Mucosa of descending colon (tissue), 3 donors: ENCODE measurements around the gene PFDN4. TPM values are rescaled to one million over a fixed set of nuclear protein-coding genes. Genes with fewer than 3 reads are reported as not detected.

Experiments
- ATAC-seq: fragments of 200-7000 bp; cut with Tn5 transposase; one replicate; pipeline ENCODE4 v1.9.1; 2020; ENCODE audit warnings: mild to moderate bottlenecking, moderate library complexity
- DNase-seq, 3 donors: peaks; one replicate each; pipeline ENCODE4 v3.0.0-alpha.2; 2020
- H3K36me3 ChIP-seq: fragments of 200-600 bp; one replicate; pipeline ENCODE4 v1.8.0; 2021; ENCODE audit warnings: low read depth, mild to moderate bottlenecking
- H3K4me1 ChIP-seq: fragments of 200-600 bp; one replicate; pipeline ENCODE4 v1.8.0; 2021; ENCODE audit warnings: low read depth, mild to moderate bottlenecking
- H3K4me3 ChIP-seq: fragments of 200-600 bp; one replicate; pipeline ENCODE4 v1.8.0; 2021; ENCODE audit warnings: mild to moderate bottlenecking
- H3K9me3 ChIP-seq: fragments of 200-600 bp; one replicate; pipeline ENCODE4 v1.8.0; 2021; ENCODE audit warnings: mild to moderate bottlenecking
- intact Hi-C, 2 donors: fragments of 100-400 bp; cut with DNase I in 1 of 2; cut with micrococcal nuclease in 1 of 2; formaldehyde crosslinking; loops; one replicate each; pipeline versions ENCODE4 v1.11.0 to v1.11.1; 2022; cut with DNase I, micrococcal nuclease
- total RNA-seq, 3 donors: library from RNA; stranded (reverse); fragmentation: NEBNext Ultra II Directional in 2 of 3; extraction: Animal tissue kit (Norgen Biotek cat#: 25700) in 2 of 3; gene quantifications; one replicate each; pipeline versions ENCODE4 v1.2.1 to v1.2.4, GENCODE V29; 2021 to 2023
- TF ChIP-seq, protein P1 (sequence below): fragments of 200-600 bp; IDR thresholded peaks from one replicate; pipeline ENCODE4 v1.8.0; 2022; ENCODE audit warnings: antibody characterized with exemption, mild to moderate bottlenecking
- donor health status: DM: no; HTN: no; CAD: no; lungs with moderate emphysema.
- donor health status: DM: no; HTN: no; CAD: no.
- donor health status: DM: no; HTN: yes; CAD: no.

Gene PFDN4
- total RNA-seq, 3 donors from 2014 or later: 11.1 to 23.4 (median 22.0) TPM

- H3K36me3 ChIP-seq: no peaks in the 10 kb centered on the region
- H3K4me3 ChIP-seq: no peak overlapping the region
- no peaks in the 10 kb centered on the region for H3K9me3 ChIP-seq
- ATAC-seq (no peak), DNase-seq (no peak)
- no peaks in the 10 kb centered on the region for H3K4me1 ChIP-seq
- intact Hi-C loops: no loop called here
- TF ChIP-seq, protein P1, sequence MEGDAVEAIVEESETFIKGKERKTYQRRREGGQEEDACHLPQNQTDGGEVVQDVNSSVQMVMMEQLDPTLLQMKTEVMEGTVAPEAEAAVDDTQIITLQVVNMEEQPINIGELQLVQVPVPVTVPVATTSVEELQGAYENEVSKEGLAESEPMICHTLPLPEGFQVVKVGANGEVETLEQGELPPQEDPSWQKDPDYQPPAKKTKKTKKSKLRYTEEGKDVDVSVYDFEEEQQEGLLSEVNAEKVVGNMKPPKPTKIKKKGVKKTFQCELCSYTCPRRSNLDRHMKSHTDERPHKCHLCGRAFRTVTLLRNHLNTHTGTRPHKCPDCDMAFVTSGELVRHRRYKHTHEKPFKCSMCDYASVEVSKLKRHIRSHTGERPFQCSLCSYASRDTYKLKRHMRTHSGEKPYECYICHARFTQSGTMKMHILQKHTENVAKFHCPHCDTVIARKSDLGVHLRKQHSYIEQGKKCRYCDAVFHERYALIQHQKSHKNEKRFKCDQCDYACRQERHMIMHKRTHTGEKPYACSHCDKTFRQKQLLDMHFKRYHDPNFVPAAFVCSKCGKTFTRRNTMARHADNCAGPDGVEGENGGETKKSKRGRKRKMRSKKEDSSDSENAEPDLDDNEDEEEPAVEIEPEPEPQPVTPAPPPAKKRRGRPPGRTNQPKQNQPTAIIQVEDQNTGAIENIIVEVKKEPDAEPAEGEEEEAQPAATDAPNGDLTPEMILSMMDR: no peak
Observed at GRCh38 chr20:54184904-54185626, 22.8 kb upstream of the PFDN4 start.

GRCh38 chr20:54188132-54188849 lies 19.6 kb upstream of the PFDN4 start:
- Histone ChIP-seq H3K4me3 (no peak overlapping the region), H3K9me3 (no peaks in the 10 kb centered on the region), H3K36me3 (no peaks in the 10 kb centered on the region), H3K4me1 (no peaks in the 10 kb centered on the region)
- ATAC-seq (no peak), DNase-seq (no peak)
- TF ChIP-seq, protein P1: no peak
- intact Hi-C loops: no loop called here

DNA sequence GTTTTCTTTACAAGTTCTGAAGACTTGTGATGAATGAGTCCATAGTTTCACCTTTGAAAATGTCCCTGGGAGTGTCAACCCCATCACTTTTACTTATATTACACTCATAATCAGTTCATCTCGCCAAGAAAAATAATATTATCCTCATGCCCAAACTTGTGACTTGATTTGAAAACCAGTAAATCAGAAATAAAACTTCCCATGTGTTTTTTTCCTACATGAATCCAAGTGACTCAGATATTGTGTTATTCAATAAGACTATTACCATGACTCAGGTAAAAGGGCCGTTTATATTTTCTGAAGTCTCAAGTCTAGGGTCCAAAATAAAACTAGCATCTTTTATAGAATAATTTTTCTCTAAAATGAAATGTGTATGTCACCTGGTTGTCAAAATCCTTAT lies 18.3 kb upstream of the PFDN4 start:
- DNase-seq (no peak), ATAC-seq (no peak)
- H3K4me3 ChIP-seq: no peak overlapping the region
- H3K4me1 ChIP-seq: no peaks in the 10 kb centered on the region
- intact Hi-C loops: no loop called here
- no peaks in the 10 kb centered on the region for H3K36me3 ChIP-seq
- H3K9me3 ChIP-seq: no peaks in the 10 kb centered on the region
- TF ChIP-seq, protein P1: no peak

DNA sequence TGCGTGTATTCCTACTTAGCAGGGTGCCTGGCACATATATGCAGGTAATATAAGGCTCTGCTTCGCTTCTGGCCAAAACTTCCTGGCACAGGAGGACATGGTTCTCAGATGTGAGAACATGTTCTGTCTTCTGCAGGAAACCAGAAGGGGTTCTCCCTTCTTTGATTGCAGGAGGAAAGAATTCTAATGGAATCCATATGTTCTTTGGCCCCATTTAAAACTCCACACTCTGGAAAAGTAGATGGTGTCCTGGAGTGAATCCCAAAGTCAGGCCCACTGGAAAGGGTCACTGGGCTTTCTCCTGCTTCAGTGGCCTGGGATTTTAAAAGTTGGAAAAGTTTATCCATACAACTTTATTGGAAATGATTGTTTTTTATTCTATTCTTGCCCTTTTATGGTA lies 17.7 kb upstream of the PFDN4 start:
- no peak for ATAC-seq
- no peak for DNase-seq
- no peaks in the 10 kb centered on the region for H3K9me3 ChIP-seq
- intact Hi-C loops: no loop called here
- TF ChIP-seq, protein P1: no peak
- H3K4me1 ChIP-seq: no peaks in the 10 kb centered on the region
- no peak overlapping the region for H3K4me3 ChIP-seq
- no peaks in the 10 kb centered on the region for H3K36me3 ChIP-seq

- Histone ChIP-seq H3K36me3 (no peaks in the 10 kb centered on the region), H3K4me3 (no peak overlapping the region), H3K9me3 (no peaks in the 10 kb centered on the region), H3K4me1 (no peaks in the 10 kb centered on the region)
- no peak for ATAC-seq
- DNase-seq: no peak
- TF ChIP-seq, protein P1: no peak
- intact Hi-C loops: no loop called here
Observed at GRCh38 chr20:54193817-54194216, 14.1 kb upstream of the PFDN4 start.
